ENCODE results near the gene WDFY1. TPM values are rescaled to one million over a fixed set of nuclear protein-coding genes. Genes with fewer than 3 reads are reported as not detected.

Gene WDFY1
- total and polyA plus RNA-seq, 5 donors from 2014 or later = 24.9 to 67.1 (median 26.2) TPM

GRCh38 chr2:223856584-223856983, 88.6 kb downstream of the WDFY1 start:
- no peak for DNase-seq
- H3K27ac Mint-ChIP-seq = no peak overlapping the region
- ATAC-seq (ENCODE audit: low read depth in 2 of 2) = no peak

GRCh38 chr2:223856021-223856420, 89.1 kb downstream of the WDFY1 start:
- no peaks in the 10 kb centered on the region for H3K4me1 ChIP-seq (ENCODE audit: control insufficient read depth, insufficient read depth, low read length, poor library complexity, severe bottlenecking)
- Mint-ChIP-seq H3K4me1 (peaks cover 4 to 14% (median 8%) of the 10 kb centered on the region in 4 donors), H3K4me3 (no peak overlapping the region), H3K27me3 (no peaks in the 10 kb centered on the region), H3K27ac (no peak overlapping the region), H3K9me3 (peaks cover 0 to 2% (median 0%) of the 10 kb centered on the region in 7 donors), H3K36me3 (peaks cover 9% of the 10 kb centered on the region)
- H3K9me3 ChIP-seq (ENCODE audit: control insufficient read depth in 2 of 2, low read length in 2 of 2) = no peaks in the 10 kb centered on the region
- H3K36me3 ChIP-seq (ENCODE audit: control insufficient read depth, insufficient read depth, low read length) = peaks cover 4% of the 10 kb centered on the region
- DNase-seq (no peak), ATAC-seq (ENCODE audit: low read depth in 2 of 2) (no peak)
- H3K4me3 ChIP-seq (ENCODE audit: low read depth, low read length) = no peak overlapping the region
- no peaks in the 10 kb centered on the region for H3K27me3 ChIP-seq (ENCODE audit: control insufficient read depth, insufficient read depth, low read length)
- H3K27ac ChIP-seq (ENCODE audit: insufficient read depth, low read length, poor library complexity, severe bottlenecking) = no peak overlapping the region

More at GRCh38 chr2:223856584-223856983, 88.6 kb downstream of the WDFY1 start:
- no peak overlapping the region for H3K4me3 ChIP-seq (ENCODE audit: low read depth, low read length)
- Mint-ChIP-seq H3K36me3 (peaks cover 8% of the 10 kb centered on the region), H3K4me1 (peaks cover 0 to 9% (median 6%) of the 10 kb centered on the region in 4 donors), H3K27me3 (no peaks in the 10 kb centered on the region), H3K9me3 (no peaks in the 10 kb centered on the region), H3K4me3 (no peak overlapping the region)
- H3K27ac ChIP-seq (ENCODE audit: insufficient read depth, low read length, poor library complexity, severe bottlenecking) = no peak overlapping the region
- H3K4me1 ChIP-seq (ENCODE audit: control insufficient read depth, insufficient read depth, low read length, poor library complexity, severe bottlenecking) = no peaks in the 10 kb centered on the region
- no peaks in the 10 kb centered on the region for H3K27me3 ChIP-seq (ENCODE audit: control insufficient read depth, insufficient read depth, low read length)
- no peaks in the 10 kb centered on the region for H3K9me3 ChIP-seq (ENCODE audit: control insufficient read depth in 2 of 2, low read length in 2 of 2)
- H3K36me3 ChIP-seq (ENCODE audit: control insufficient read depth, insufficient read depth, low read length) = peaks cover 4% of the 10 kb centered on the region

- peaks cover 4% of the 10 kb centered on the region for H3K36me3 ChIP-seq (ENCODE audit: control insufficient read depth, insufficient read depth, low read length)
- no peak for ATAC-seq (ENCODE audit: low read depth in 2 of 2)
- no peaks in the 10 kb centered on the region for H3K9me3 ChIP-seq (ENCODE audit: control insufficient read depth in 2 of 2, low read length in 2 of 2)
- H3K4me3 Mint-ChIP-seq = no peak overlapping the region
- no peak overlapping the region for H3K4me3 ChIP-seq (ENCODE audit: low read depth, low read length)
- no peak for DNase-seq
- H3K4me1 ChIP-seq (ENCODE audit: control insufficient read depth, insufficient read depth, low read length, poor library complexity, severe bottlenecking) = no peaks in the 10 kb centered on the region
- H3K36me3 Mint-ChIP-seq = peaks cover 14% of the 10 kb centered on the region
- no peaks in the 10 kb centered on the region for H3K27me3 Mint-ChIP-seq
- H3K4me1 Mint-ChIP-seq = peaks cover 4 to 14% (median 9%) of the 10 kb centered on the region in 4 donors
- no peak overlapping the region for H3K27ac ChIP-seq (ENCODE audit: insufficient read depth, low read length, poor library complexity, severe bottlenecking)
- H3K9me3 Mint-ChIP-seq = peaks cover 0 to 2% (median 0%) of the 10 kb centered on the region in 7 donors
- no peaks in the 10 kb centered on the region for H3K27me3 ChIP-seq (ENCODE audit: control insufficient read depth, insufficient read depth, low read length)
- no peak overlapping the region for H3K27ac Mint-ChIP-seq
Observed at GRCh38 chr2:223855426-223855825, 89.7 kb downstream of the WDFY1 start.

DNA sequence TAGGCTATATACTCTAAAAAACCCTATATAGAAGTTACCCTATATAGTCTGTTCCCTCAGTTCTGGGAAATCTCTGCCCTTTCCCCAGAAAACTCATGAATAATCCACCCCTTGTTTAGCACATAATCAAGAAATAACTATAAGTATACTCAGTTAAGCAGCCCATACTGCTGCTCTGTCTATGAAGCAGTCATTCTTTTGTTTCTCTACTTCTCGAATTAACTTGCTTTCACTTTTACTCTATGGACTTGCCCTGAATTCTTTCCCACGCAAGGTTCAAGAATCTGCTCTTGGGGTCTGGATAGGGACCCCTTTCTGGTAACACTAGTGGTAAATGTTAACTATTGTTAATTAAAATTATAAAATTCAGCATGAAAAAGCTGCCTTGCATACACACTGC, 90.4 kb downstream of the WDFY1 start:
- H3K27me3 ChIP-seq (ENCODE audit: control insufficient read depth, insufficient read depth, low read length) = no peaks in the 10 kb centered on the region

GRCh38 chr2:223853425-223853837, 91.7 kb downstream of the WDFY1 start:
- H3K9me3 ChIP-seq (ENCODE audit: control insufficient read depth in 2 of 2, low read length in 2 of 2) = no peaks in the 10 kb centered on the region
- no peak overlapping the region for H3K27ac ChIP-seq (ENCODE audit: insufficient read depth, low read length, poor library complexity, severe bottlenecking)
- Mint-ChIP-seq H3K27me3 (no peaks in the 10 kb centered on the region), H3K4me1 (peaks cover 4 to 14% (median 9%) of the 10 kb centered on the region in 4 donors), H3K36me3 (peaks cover 19% of the 10 kb centered on the region), H3K27ac (no peak overlapping the region), H3K9me3 (peaks cover 0 to 4% (median 2%) of the 10 kb centered on the region in 7 donors), H3K4me3 (no peak overlapping the region)
- peaks cover 4% of the 10 kb centered on the region for H3K36me3 ChIP-seq (ENCODE audit: control insufficient read depth, insufficient read depth, low read length)
- no peak for ATAC-seq (ENCODE audit: low read depth in 2 of 2)
- H3K4me3 ChIP-seq (ENCODE audit: low read depth, low read length) = no peak overlapping the region
- DNase-seq = no peak
- H3K27me3 ChIP-seq (ENCODE audit: control insufficient read depth, insufficient read depth, low read length) = no peaks in the 10 kb centered on the region
- no peaks in the 10 kb centered on the region for H3K4me1 ChIP-seq (ENCODE audit: control insufficient read depth, insufficient read depth, low read length, poor library complexity, severe bottlenecking)

More for the DNA sequence above, 90.4 kb downstream of the WDFY1 start:
- H3K36me3 Mint-ChIP-seq = peaks cover 14% of the 10 kb centered on the region
- H3K27ac Mint-ChIP-seq = no peak overlapping the region
- Histone ChIP-seq H3K36me3 (ENCODE audit: control insufficient read depth, insufficient read depth, low read length) (peaks cover 4% of the 10 kb centered on the region), H3K4me3 (ENCODE audit: low read depth, low read length) (no peak overlapping the region), H3K9me3 (ENCODE audit: control insufficient read depth in 2 of 2, low read length in 2 of 2) (no peaks in the 10 kb centered on the region), H3K4me1 (ENCODE audit: control insufficient read depth, insufficient read depth, low read length, poor library complexity, severe bottlenecking) (no peaks in the 10 kb centered on the region), H3K27ac (ENCODE audit: insufficient read depth, low read length, poor library complexity, severe bottlenecking) (no peak overlapping the region)
- DNase-seq = no peak
- ATAC-seq (ENCODE audit: low read depth in 2 of 2) = no peak
- peaks cover 0 to 2% (median 0%) of the 10 kb centered on the region in 7 donors for H3K9me3 Mint-ChIP-seq
- no peaks in the 10 kb centered on the region for H3K27me3 Mint-ChIP-seq
- peaks cover 4 to 14% (median 9%) of the 10 kb centered on the region in 4 donors for H3K4me1 Mint-ChIP-seq
- no peak overlapping the region for H3K4me3 Mint-ChIP-seq

- no peak for DNase-seq
- Histone ChIP-seq H3K9me3 (ENCODE audit: control insufficient read depth in 2 of 2, low read length in 2 of 2) (no peaks in the 10 kb centered on the region), H3K27ac (ENCODE audit: insufficient read depth, low read length, poor library complexity, severe bottlenecking) (no peak overlapping the region), H3K4me3 (ENCODE audit: low read depth, low read length) (no peak overlapping the region), H3K36me3 (ENCODE audit: control insufficient read depth, insufficient read depth, low read length) (peaks cover 4% of the 10 kb centered on the region), H3K4me1 (ENCODE audit: control insufficient read depth, insufficient read depth, low read length, poor library complexity, severe bottlenecking) (no peaks in the 10 kb centered on the region), H3K27me3 (ENCODE audit: control insufficient read depth, insufficient read depth, low read length) (no peaks in the 10 kb centered on the region)
- no peaks in the 10 kb centered on the region for H3K27me3 Mint-ChIP-seq
- H3K4me1 Mint-ChIP-seq = peaks cover 4 to 14% (median 9%) of the 10 kb centered on the region in 4 donors
- H3K4me3 Mint-ChIP-seq = no peak overlapping the region
- no peak overlapping the region for H3K27ac Mint-ChIP-seq
- H3K9me3 Mint-ChIP-seq = peaks cover 0 to 4% (median 3%) of the 10 kb centered on the region in 7 donors
- H3K36me3 Mint-ChIP-seq = peaks cover 27% of the 10 kb centered on the region
- ATAC-seq (ENCODE audit: low read depth in 2 of 2) = no peak
Observed at GRCh38 chr2:223852281-223852795, 92.8 kb downstream of the WDFY1 start.

DNA sequence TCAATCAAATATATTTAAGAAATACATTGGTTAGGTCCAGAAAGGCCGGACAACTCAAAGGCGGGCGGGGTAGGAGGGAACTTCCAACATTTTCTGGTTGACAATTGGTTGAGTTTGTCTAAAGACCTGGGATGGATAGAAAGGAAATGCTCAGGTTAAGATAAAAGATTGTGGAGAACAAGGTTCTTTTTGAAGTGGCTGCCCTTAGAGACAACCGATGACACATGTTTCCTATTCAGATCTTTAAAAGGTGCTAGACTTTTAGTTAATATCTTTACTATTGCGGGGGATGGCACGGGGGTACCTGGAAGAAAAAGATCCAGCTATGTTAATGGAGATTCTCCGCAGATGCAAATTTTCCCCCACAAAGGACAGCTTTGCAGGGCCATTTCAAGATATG, 97.7 kb downstream of the WDFY1 start:
- H3K27me3 Mint-ChIP-seq = no peaks in the 10 kb centered on the region
- peaks cover 26% of the 10 kb centered on the region for H3K36me3 Mint-ChIP-seq
- H3K4me1 ChIP-seq (ENCODE audit: control insufficient read depth, insufficient read depth, low read length, poor library complexity, severe bottlenecking) = no peaks in the 10 kb centered on the region
- H3K27me3 ChIP-seq (ENCODE audit: control insufficient read depth, insufficient read depth, low read length) = no peaks in the 10 kb centered on the region
- H3K9me3 Mint-ChIP-seq = peaks cover 0 to 4% (median 3%) of the 10 kb centered on the region in 7 donors
- no peak overlapping the region for H3K27ac Mint-ChIP-seq
- H3K4me1 Mint-ChIP-seq = peaks cover 0 to 9% (median 6%) of the 10 kb centered on the region in 4 donors
- H3K9me3 ChIP-seq (ENCODE audit: control insufficient read depth in 2 of 2, low read length in 2 of 2) = no peaks in the 10 kb centered on the region
- ATAC-seq (ENCODE audit: low read depth in 2 of 2) (no peak), DNase-seq (no peak)
- no peak overlapping the region for H3K4me3 Mint-ChIP-seq
- H3K27ac ChIP-seq (ENCODE audit: insufficient read depth, low read length, poor library complexity, severe bottlenecking) = no peak overlapping the region
- no peaks in the 10 kb centered on the region for H3K36me3 ChIP-seq (ENCODE audit: control insufficient read depth, insufficient read depth, low read length)
- H3K4me3 ChIP-seq (ENCODE audit: low read depth, low read length) = no peak overlapping the region

DNA sequence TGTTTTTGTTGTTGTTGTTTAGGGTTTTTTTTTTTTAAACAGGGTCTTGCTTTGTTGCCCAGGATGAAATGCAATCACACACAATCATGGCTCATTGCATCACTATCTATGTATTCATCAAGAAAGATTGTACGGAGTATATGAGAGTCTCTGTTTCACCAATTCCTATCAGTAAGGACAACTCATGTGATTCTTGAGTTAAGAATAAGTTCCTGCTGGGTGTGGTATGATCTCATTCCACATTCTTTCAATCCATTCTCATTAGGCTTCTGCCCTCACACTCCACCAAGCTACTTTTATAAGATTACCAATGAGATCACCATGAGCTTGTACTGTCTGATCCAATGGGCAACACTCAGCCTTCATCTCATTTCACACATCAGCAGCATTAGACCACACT, 98.6 kb downstream of the WDFY1 start:
- Mint-ChIP-seq H3K27ac (no peak overlapping the region), H3K36me3 (peaks cover 26% of the 10 kb centered on the region), H3K4me1 (peaks cover 0 to 6% (median 4%) of the 10 kb centered on the region in 4 donors), H3K27me3 (no peaks in the 10 kb centered on the region), H3K9me3 (peaks cover 0 to 4% (median 3%) of the 10 kb centered on the region in 7 donors), H3K4me3 (no peak overlapping the region)
- no peak for DNase-seq
- Histone ChIP-seq H3K4me1 (ENCODE audit: control insufficient read depth, insufficient read depth, low read length, poor library complexity, severe bottlenecking) (no peaks in the 10 kb centered on the region), H3K27me3 (ENCODE audit: control insufficient read depth, insufficient read depth, low read length) (no peaks in the 10 kb centered on the region), H3K4me3 (ENCODE audit: low read depth, low read length) (no peak overlapping the region), H3K9me3 (ENCODE audit: control insufficient read depth in 2 of 2, low read length in 2 of 2) (no peaks in the 10 kb centered on the region), H3K27ac (ENCODE audit: insufficient read depth, low read length, poor library complexity, severe bottlenecking) (no peak overlapping the region), H3K36me3 (ENCODE audit: control insufficient read depth, insufficient read depth, low read length) (no peaks in the 10 kb centered on the region)
- ATAC-seq (ENCODE audit: low read depth in 2 of 2) = no peak

All from CD4-positive, CD25-positive, alpha-beta regulatory T cell (primary cell).